K562 (cell line): ENCODE data around the gene COL5A3. TPM values are rescaled to one million over a fixed set of nuclear protein-coding genes. Genes with fewer than 3 reads are reported as not detected.

ENCODE experiments used
- ASH1L ChIP-seq: fragments of 450-650 bp; IDR thresholded peaks from 2 replicates; pipeline ENCODE4 v1.6.1; 2018; ENCODE audit warnings: borderline replicate concordance, mild to moderate bottlenecking, low read depth; ENCODE audit not compliant: partially characterized antibody
- GABPB2 ChIP-seq: fragments of 250-450 bp; sonication (Bioruptor Pico); conservative IDR thresholded peaks from 2 replicates; pipeline ENCODE4 v1.5.1; 2021; ENCODE audit warnings: mild to moderate bottlenecking
- MAZ ChIP-seq, 2 experiments: fragments of 450-650 bp in 1 of 2; sonication (generic) in 1 of 2; formaldehyde crosslinking; IDR thresholded peaks in 1 of 2; conservative IDR thresholded peaks in 1 of 2; 2 replicates each; pipeline versions ENCODE4 v1.4.0 to v1.5.0; 2020; ENCODE audit warnings: mild to moderate bottlenecking in 1 of 2, missing genetic modification reagents in 1 of 2
- PHTF2 ChIP-seq: fragments of 250-450 bp; sonication (Bioruptor Pico); IDR thresholded peaks from 2 replicates; pipeline ENCODE4 v1.5.0; 2021; ENCODE audit warnings: mild to moderate bottlenecking
- PTRF ChIP-seq: fragments of 450-650 bp; IDR thresholded peaks from 2 replicates; pipeline ENCODE4 v1.6.1; 2016; ENCODE audit warnings: mild to moderate bottlenecking, missing genetic modification characterization, missing compliant biosample characterization
- TEAD4 ChIP-seq, 2 experiments: sonication (generic) in 1 of 2; formaldehyde crosslinking in 1 of 2; IDR thresholded peaks; 2 replicates each; pipeline versions ENCODE4 v1.6.1 to v1.8.0; 2012 to 2022; ENCODE audit warnings: borderline replicate concordance in 1 of 2, inconsistent platforms in 1 of 2, low read length in 1 of 2, mild to moderate bottlenecking in 1 of 2, missing genetic modification reagents in 1 of 2
- ZNF583 ChIP-seq: fragments of 250-450 bp; sonication (Bioruptor Pico); IDR thresholded peaks from 2 replicates; pipeline ENCODE4 v1.4.0; 2020
- polyA plus RNA-seq, 8 experiments: library from polyadenylated mRNA; depleted of rRNA in 4 of 8; stranded (reverse) in 5 of 8; unstranded in 3 of 8; fragments of >200 nt; fragmentation: Nextera tagmentation in 2 of 8; fragmentation: Illumina TruSeq in 1 of 8; extraction: Ambion mirVana in 2 of 8; extraction: Trizol in 1 of 8; gene quantifications; 2 replicates each; pipeline versions ENCODE4 v1.2.1 to v1.2.3, GENCODE V29; 2011 to 2014; ENCODE audit warnings: inconsistent platforms in 1 of 8, missing spikeins in 1 of 8
- total RNA-seq, 7 experiments: library from RNA; depleted of rRNA in 6 of 7; stranded (reverse); fragments of >200 nt in 6 of 7; fragmentation: Illumina TruSeq in 2 of 7; extraction: Trizol in 2 of 7; gene quantifications; 2 replicates each; pipeline versions ENCODE4 v1.2.1 to v1.2.3, GENCODE V29; 2011 to 2021; ENCODE audit warnings: low replicate concordance in 1 of 7
- TF ChIP-seq, protein P1 (sequence below), 2 experiments: IDR thresholded peaks; 2 replicates each; pipeline ENCODE4 v1.6.1; 2012; ENCODE audit warnings: improper control_type of control experiment in 2 of 2, low read depth in 2 of 2, low read length in 2 of 2, borderline replicate concordance in 1 of 2
- TF ChIP-seq, protein P2 (sequence below), 2 experiments: fragments of 450-650 bp; formaldehyde crosslinking in 1 of 2; IDR thresholded peaks; 2 replicates each; pipeline versions ENCODE4 v1.4.0 to v1.6.1; 2014 to 2020; ENCODE audit warnings: mild to moderate bottlenecking in 2 of 2, borderline replicate concordance in 1 of 2, low read depth in 1 of 2
- TF ChIP-seq, protein P3 (sequence below): fragments of 450-650 bp; IDR thresholded peaks from 2 replicates; pipeline ENCODE4 v1.6.1; 2018; ENCODE audit not compliant: partially characterized antibody

The COL5A3 gene
- total and polyA plus RNA-seq, 9 of the 15 experiments (the other 6 are each of a cell fraction or from before 2014, with no cell fraction given): 0.01 to 0.02 TPM; not detected in 7

DNA sequence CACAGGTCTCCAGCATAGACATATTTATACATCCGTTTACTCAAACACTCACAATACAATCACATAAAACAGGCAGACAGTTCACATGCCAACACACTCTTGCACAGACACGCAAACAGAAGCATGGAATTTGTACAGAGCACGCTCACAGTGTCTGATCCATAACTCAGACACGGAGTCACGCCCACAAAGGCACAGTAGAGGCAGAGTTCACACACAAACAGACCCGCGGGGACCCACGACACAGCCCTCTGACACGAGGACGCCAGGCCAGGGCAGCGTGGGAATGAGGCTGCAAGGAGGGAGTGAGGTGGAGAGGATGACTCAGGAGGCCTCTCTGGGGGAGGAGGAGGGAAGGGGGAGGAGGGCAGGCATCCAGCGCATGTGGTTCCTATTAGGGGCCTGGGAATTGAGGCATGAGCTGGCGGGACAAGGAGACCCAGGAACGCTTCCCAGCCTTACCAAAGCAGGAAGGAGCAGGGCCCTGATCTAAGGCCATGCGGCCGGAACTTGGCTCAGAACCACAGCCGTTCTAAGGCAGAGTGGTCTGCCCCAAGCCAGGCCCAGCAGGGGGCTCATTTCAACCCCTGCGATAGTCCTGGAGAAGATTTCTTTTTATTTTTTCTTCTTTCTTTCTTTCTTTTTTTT, 64.9 kb downstream of the COL5A3 start (continued):
- TF ChIP-seq TEAD4 (IDR thresholded peaks at IDR 0.05; ENCODE audit: low read length) (no peak), TEAD4 (CRISPR knock-in tag; IDR thresholded peaks at IDR 0.05; ENCODE audit: borderline replicate concordance) (no peak), ASH1L (no peak), MAZ (CRISPR knock-in tag; conservative IDR thresholded peaks at IDR 0.05 in 1 of 2, IDR thresholded peaks at IDR 0.05 in 1 of 2) (peak in 1 of 2 experiments; percentile 35; a peak in 1 of 4 replicates), GABPB2 (CRISPR knock-in tag) (no peak; the same call in 1 of the 2 replicates), PTRF (tag) (no peak), PHTF2 (no peak), ZNF583 (no peak)
- TF ChIP-seq, protein P1, sequence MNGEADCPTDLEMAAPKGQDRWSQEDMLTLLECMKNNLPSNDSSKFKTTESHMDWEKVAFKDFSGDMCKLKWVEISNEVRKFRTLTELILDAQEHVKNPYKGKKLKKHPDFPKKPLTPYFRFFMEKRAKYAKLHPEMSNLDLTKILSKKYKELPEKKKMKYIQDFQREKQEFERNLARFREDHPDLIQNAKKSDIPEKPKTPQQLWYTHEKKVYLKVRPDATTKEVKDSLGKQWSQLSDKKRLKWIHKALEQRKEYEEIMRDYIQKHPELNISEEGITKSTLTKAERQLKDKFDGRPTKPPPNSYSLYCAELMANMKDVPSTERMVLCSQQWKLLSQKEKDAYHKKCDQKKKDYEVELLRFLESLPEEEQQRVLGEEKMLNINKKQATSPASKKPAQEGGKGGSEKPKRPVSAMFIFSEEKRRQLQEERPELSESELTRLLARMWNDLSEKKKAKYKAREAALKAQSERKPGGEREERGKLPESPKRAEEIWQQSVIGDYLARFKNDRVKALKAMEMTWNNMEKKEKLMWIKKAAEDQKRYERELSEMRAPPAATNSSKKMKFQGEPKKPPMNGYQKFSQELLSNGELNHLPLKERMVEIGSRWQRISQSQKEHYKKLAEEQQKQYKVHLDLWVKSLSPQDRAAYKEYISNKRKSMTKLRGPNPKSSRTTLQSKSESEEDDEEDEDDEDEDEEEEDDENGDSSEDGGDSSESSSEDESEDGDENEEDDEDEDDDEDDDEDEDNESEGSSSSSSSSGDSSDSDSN (IDR thresholded peaks at IDR 0.05; ENCODE audit: borderline replicate concordance in 1 of 2, low read depth in 2 of 2, low read length in 2 of 2): no peak
- TF ChIP-seq, protein P2, sequence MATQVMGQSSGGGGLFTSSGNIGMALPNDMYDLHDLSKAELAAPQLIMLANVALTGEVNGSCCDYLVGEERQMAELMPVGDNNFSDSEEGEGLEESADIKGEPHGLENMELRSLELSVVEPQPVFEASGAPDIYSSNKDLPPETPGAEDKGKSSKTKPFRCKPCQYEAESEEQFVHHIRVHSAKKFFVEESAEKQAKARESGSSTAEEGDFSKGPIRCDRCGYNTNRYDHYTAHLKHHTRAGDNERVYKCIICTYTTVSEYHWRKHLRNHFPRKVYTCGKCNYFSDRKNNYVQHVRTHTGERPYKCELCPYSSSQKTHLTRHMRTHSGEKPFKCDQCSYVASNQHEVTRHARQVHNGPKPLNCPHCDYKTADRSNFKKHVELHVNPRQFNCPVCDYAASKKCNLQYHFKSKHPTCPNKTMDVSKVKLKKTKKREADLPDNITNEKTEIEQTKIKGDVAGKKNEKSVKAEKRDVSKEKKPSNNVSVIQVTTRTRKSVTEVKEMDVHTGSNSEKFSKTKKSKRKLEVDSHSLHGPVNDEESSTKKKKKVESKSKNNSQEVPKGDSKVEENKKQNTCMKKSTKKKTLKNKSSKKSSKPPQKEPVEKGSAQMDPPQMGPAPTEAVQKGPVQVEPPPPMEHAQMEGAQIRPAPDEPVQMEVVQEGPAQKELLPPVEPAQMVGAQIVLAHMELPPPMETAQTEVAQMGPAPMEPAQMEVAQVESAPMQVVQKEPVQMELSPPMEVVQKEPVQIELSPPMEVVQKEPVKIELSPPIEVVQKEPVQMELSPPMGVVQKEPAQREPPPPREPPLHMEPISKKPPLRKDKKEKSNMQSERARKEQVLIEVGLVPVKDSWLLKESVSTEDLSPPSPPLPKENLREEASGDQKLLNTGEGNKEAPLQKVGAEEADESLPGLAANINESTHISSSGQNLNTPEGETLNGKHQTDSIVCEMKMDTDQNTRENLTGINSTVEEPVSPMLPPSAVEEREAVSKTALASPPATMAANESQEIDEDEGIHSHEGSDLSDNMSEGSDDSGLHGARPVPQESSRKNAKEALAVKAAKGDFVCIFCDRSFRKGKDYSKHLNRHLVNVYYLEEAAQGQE (IDR thresholded peaks at IDR 0.05; ENCODE audit: borderline replicate concordance): no peak
- TF ChIP-seq, protein P2 (CRISPR knock-in tag; IDR thresholded peaks at IDR 0.05; ENCODE audit: low read depth): no peak
- TF ChIP-seq, protein P3, sequence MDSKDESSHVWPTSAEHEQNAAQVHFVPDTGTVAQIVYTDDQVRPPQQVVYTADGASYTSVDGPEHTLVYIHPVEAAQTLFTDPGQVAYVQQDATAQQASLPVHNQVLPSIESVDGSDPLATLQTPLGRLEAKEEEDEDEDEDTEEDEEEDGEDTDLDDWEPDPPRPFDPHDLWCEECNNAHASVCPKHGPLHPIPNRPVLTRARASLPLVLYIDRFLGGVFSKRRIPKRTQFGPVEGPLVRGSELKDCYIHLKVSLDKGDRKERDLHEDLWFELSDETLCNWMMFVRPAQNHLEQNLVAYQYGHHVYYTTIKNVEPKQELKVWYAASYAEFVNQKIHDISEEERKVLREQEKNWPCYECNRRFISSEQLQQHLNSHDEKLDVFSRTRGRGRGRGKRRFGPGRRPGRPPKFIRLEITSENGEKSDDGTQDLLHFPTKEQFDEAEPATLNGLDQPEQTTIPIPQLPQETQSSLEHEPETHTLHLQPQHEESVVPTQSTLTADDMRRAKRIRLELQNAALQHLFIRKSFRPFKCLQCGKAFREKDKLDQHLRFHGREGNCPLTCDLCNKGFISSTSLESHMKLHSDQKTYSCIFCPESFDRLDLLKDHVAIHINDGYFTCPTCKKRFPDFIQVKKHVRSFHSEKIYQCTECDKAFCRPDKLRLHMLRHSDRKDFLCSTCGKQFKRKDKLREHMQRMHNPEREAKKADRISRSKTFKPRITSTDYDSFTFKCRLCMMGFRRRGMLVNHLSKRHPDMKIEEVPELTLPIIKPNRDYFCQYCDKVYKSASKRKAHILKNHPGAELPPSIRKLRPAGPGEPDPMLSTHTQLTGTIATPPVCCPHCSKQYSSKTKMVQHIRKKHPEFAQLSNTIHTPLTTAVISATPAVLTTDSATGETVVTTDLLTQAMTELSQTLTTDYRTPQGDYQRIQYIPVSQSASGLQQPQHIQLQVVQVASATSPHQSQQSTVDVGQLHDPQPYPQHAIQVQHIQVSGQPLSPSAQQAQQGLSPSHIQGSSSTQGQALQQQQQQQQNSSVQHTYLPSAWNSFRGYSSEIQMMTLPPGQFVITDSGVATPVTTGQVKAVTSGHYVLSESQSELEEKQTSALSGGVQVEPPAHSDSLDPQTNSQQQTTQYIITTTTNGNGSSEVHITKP: peak; percentile 67
